Measurements from ENCODE around the gene SIRT4.

GRCh38 chr12:120328228-120328627, 26.1 kb downstream of the SIRT4 start:
- no peak for TF ChIP-seq EP300 (IDR thresholded peaks at IDR 0.05)
- TF ChIP-seq CTCF (IDR thresholded peaks at IDR 0.05) = no peak
